Kidney (tissue), 14 donors: ENCODE measurements around the gene ECSCR. TPM values are rescaled to one million over a fixed set of nuclear protein-coding genes. Genes with fewer than 3 reads are reported as not detected.

Experiments
- DNase-seq, 5 donors: peaks; one replicate each; pipeline ENCODE4 v3.0.0-alpha.2; 2013 to 2020
- FAIRE-seq: peaks from 2 replicates; lab custom pipeline; 2012; peaks lifted over from hg19 to GRCh38; lab: Jason Lieb, UNC
- H3K27ac ChIP-seq, 2 donors: one replicate each; pipeline ENCODE4 v1.7.0; 2013; ENCODE audit warnings: low read depth in 2 of 2, low read length in 2 of 2, inconsistent platforms in 1 of 2
- H3K27me3 ChIP-seq: one replicate; pipeline ENCODE4 v1.7.1; 2013; ENCODE audit warnings: low read length, inconsistent platforms; ENCODE audit not compliant: control insufficient read depth, insufficient read depth
- H3K36me3 ChIP-seq, 3 donors: one replicate each; pipeline versions ENCODE4 v1.7.0 to v1.7.1; 2013; ENCODE audit warnings: low read length in 3 of 3, control low read depth in 1 of 3, inconsistent platforms in 1 of 3; ENCODE audit not compliant: insufficient read depth in 3 of 3, control insufficient read depth in 2 of 3
- H3K4me1 ChIP-seq, 3 donors: one replicate each; pipeline versions ENCODE4 v1.7.0 to v1.7.1; 2013; ENCODE audit warnings: low read length in 3 of 3, inconsistent platforms in 1 of 3, low read depth in 1 of 3; ENCODE audit not compliant: control insufficient read depth in 2 of 3, insufficient read depth in 2 of 3
- H3K4me3 ChIP-seq, 3 donors: one replicate each; pipeline versions ENCODE4 v1.7.0 to v1.8.1; 2013; ENCODE audit warnings: low read length in 3 of 3, control low read depth in 1 of 3, inconsistent platforms in 1 of 3
- H3K9ac ChIP-seq, 3 donors: one replicate each; pipeline versions ENCODE4 v1.7.0 to v1.7.1; 2013; ENCODE audit warnings: low read length in 3 of 3, control low read depth in 1 of 3, inconsistent platforms in 1 of 3
- H3K9me3 ChIP-seq, 3 donors: one replicate each; pipeline versions ENCODE4 v1.7.0 to v1.7.1; 2013; ENCODE audit warnings: low read length in 3 of 3, control low read depth in 1 of 3, inconsistent platforms in 1 of 3; ENCODE audit not compliant: control insufficient read depth in 2 of 3, insufficient read depth in 1 of 3
- intact Hi-C: fragments of 100-400 bp; cut with DNase I; formaldehyde crosslinking; loops from one replicate; pipeline ENCODE4 v1.11.1; 2022
- polyA plus RNA-seq: library from polyadenylated mRNA; stranded (reverse); fragments of 350-450 nt; fragmentation: Illumina TruSeq; extraction: RNeasy Lipid Tissue Mini Kit (QIAGEN cat#74804); gene quantifications from one replicate; pipeline ENCODE4 v1.2.3, GENCODE V29; 2014; ENCODE audit warnings: low read depth, low replicate concordance; ENCODE audit not compliant: insufficient read depth
- total RNA-seq: library from RNA; stranded (reverse); fragmentation: NEBNext Ultra II Directional; extraction: Animal tissue kit (Norgen Biotek cat#: 25700); gene quantifications from one replicate; pipeline ENCODE4 v1.2.1, GENCODE V29; 2021
- TF ChIP-seq, protein P1 (sequence below): IDR thresholded peaks from 3 replicates; pipeline ENCODE4 v1.5.1; 2012; ENCODE audit warnings: mild to moderate bottlenecking, moderate library complexity, borderline replicate concordance; ENCODE audit not compliant: insufficient read depth; ENCODE audit errors: extremely low read depth
- donor health status: control.
- donor health status: control.
- donor health status: control.
- donor health status: control.
- donor health status: control.
- donor health status: DM: yes; HTN: yes; CAD: no.
- donor health status: Normal renal cell carcinoma (clear cell type).

The ECSCR gene
- total and polyA plus RNA-seq, 2 donors from 2014 or later = 31.9 to 34.9 TPM

GRCh38 chr5:139439013-139439903 lies 23.3 kb downstream of the ECSCR start, which contains the start of gene DNAJC18:
TSS of gene DNAJC18 (minus strand) at chr5:139439525. CDS start at chr5:139439445, 80 bp downstream.
- Histone ChIP-seq H3K36me3 (no peaks in the 10 kb centered on the region), H3K9ac (peak within 1 kb of the TSS; percentile 66 to 96 (median 94))
- no peak for FAIRE-seq

GRCh38 chr5:139438707-139439012 lies 23.9 kb downstream of the ECSCR start:
- peak overlapping the region in 1 of 2 donors; percentile 99 for H3K27ac ChIP-seq
- peak overlapping the region in 2 of 3 donors; percentile 55 to 66 for H3K9ac ChIP-seq
- FAIRE-seq = no peak
- H3K27me3 ChIP-seq = no peaks in the 10 kb centered on the region
- peaks cover 0 to 11% (median 8%) of the 10 kb centered on the region in 3 donors for H3K4me1 ChIP-seq
- DNase-seq = no peak
- peak overlapping the region; percentile 82 to 95 (median 93) for H3K4me3 ChIP-seq
- no peaks in the 10 kb centered on the region for H3K36me3 ChIP-seq
- no peaks in the 10 kb centered on the region for H3K9me3 ChIP-seq
- intact Hi-C loops = no loop called here
- TF ChIP-seq, protein P1, sequence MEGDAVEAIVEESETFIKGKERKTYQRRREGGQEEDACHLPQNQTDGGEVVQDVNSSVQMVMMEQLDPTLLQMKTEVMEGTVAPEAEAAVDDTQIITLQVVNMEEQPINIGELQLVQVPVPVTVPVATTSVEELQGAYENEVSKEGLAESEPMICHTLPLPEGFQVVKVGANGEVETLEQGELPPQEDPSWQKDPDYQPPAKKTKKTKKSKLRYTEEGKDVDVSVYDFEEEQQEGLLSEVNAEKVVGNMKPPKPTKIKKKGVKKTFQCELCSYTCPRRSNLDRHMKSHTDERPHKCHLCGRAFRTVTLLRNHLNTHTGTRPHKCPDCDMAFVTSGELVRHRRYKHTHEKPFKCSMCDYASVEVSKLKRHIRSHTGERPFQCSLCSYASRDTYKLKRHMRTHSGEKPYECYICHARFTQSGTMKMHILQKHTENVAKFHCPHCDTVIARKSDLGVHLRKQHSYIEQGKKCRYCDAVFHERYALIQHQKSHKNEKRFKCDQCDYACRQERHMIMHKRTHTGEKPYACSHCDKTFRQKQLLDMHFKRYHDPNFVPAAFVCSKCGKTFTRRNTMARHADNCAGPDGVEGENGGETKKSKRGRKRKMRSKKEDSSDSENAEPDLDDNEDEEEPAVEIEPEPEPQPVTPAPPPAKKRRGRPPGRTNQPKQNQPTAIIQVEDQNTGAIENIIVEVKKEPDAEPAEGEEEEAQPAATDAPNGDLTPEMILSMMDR = no peak

More at GRCh38 chr5:139439013-139439903, 23.3 kb downstream of the ECSCR start, which contains the start of gene DNAJC18:
- intact Hi-C loops = no loop called here
- H3K27ac ChIP-seq = peak within 1 kb of the TSS; percentile 94 to 99
- DNase-seq = peak; percentile 95 to 97 (median 96)
- H3K9me3 ChIP-seq = no peaks in the 10 kb centered on the region
- peak within 1 kb of the TSS; percentile 93 to 98 (median 95) for H3K4me3 ChIP-seq
- H3K4me1 ChIP-seq = peaks cover 0 to 11% (median 8%) of the 10 kb centered on the region in 3 donors
- H3K27me3 ChIP-seq = no peaks in the 10 kb centered on the region
- TF ChIP-seq, protein P1 = no peak

DNA sequence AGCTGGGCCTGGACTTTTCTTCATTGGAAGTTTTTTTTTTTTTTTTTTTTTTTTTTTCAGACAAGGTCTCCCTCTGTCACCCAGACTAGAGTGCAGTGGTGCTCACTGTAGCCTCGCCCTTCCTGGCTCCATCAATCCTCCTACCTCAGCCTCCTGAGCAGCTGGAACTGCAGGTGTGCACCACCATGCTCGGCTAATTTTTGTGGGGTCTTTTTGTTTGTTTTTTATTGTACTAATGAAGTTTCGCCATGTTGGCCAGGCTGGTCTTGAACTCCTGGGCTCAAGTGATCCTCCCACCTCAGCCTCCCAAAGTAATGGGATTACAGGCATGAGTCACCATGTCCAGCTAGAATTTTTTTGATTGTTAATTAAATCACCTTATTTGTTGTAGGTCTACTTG lies 26.9 kb downstream of the ECSCR start:
- FAIRE-seq = no peak
- no peaks in the 10 kb centered on the region for H3K9me3 ChIP-seq
- no peak overlapping the region for H3K4me3 ChIP-seq
- DNase-seq = no peak
- TF ChIP-seq, protein P1 = no peak
- no peaks in the 10 kb centered on the region for H3K27me3 ChIP-seq
- intact Hi-C loops = no loop called here
- no peak overlapping the region for H3K27ac ChIP-seq
- H3K9ac ChIP-seq = no peak overlapping the region
- peaks cover 0 to 11% (median 8%) of the 10 kb centered on the region in 3 donors for H3K4me1 ChIP-seq
- H3K36me3 ChIP-seq = no peaks in the 10 kb centered on the region
